A549 treated with Mapracorat at 1 μM for 4 hours (cell line): ENCODE measurements around the gene NFX1. TPM values are rescaled to one million over a fixed set of nuclear protein-coding genes. Genes with fewer than 3 reads are reported as not detected.

Source experiments
- total RNA-seq: library from RNA; stranded (reverse); fragments of 200-300 nt; extraction: Qiagen RNA extraction; gene quantifications from 5 replicates; pipeline ENCODE4 v1.2.3, GENCODE V29; 2022

Gene NFX1
- 29.2 to 34.1 TPM (median 31.0 TPM) in 5 replicates for total RNA-seq

GRCh38 chr9:33290247-33291030 is at the start of gene NFX1:
TSS of gene NFX1 (plus strand) at chr9:33290516. CDS start at chr9:33290573, 57 bp downstream.

GRCh38 chr9:33264473-33265177 is 25.7 kb upstream of the NFX1 start, which contains the start of the genes BAG1 and CHMP5:
TSS of gene BAG1 (minus strand) at chr9:33264708.
TSS of gene CHMP5 (plus strand) at chr9:33265049. CDS start at chr9:33265079, 30 bp downstream.

GRCh38 chr9:33402371-33402770 is 112.1 kb downstream of the NFX1 start, which contains the start of gene AQP7:
TSS of gene AQP7 (minus strand) at chr9:33402568. CDS start at chr9:33401262, 1,306 bp downstream.

Other genes with a start within 250 kb of the NFX1 start
- gene SMU1, start 213.8 kb upstream of the NFX1 start, total RNA-seq = 17.3 to 22.6 TPM (median 17.6 TPM) in 5 replicates
- gene B4GALT1, start 123.2 kb upstream of the NFX1 start, total RNA-seq = 196 to 244 TPM (median 227 TPM) in 5 replicates
- gene SPINK4, start 50.3 kb upstream of the NFX1 start, total RNA-seq = not detected in 5 replicates
- 121 to 144 TPM (median 138 TPM) in 5 replicates for gene BAG1, start 25.8 kb upstream of the NFX1 start, total RNA-seq
- 68.4 to 84.0 TPM (median 71.0 TPM) in 5 replicates for gene CHMP5, start 25.5 kb upstream of the NFX1 start, total RNA-seq
- 0.27 to 0.59 TPM (median 0.34 TPM) in 5 replicates for gene AQP7, start 112.1 kb downstream of the NFX1 start, total RNA-seq
- 11.5 to 20.2 TPM (median 17.9 TPM) in 5 replicates for gene AQP3, start 157.1 kb downstream of the NFX1 start, total RNA-seq
- 62.1 to 73.9 TPM (median 68.9 TPM) in 5 replicates for gene NOL6, start 183.4 kb downstream of the NFX1 start, total RNA-seq
- 3.7 to 6.8 TPM (median 6.4 TPM) in 5 replicates for gene ANKRD18B, start 233.7 kb downstream of the NFX1 start, total RNA-seq